ENCODE results near the gene EFHD2.

Gene EFHD2

GRCh38 chr1:15414445-15414983 lies 4.8 kb downstream of the EFHD2 start:
- TF ChIP-seq YY1 (IDR thresholded peaks at IDR 0.05; ENCODE audit: insufficient read depth, insufficient read length), result no peak
- no peak for TF ChIP-seq ZNF274 (IDR thresholded peaks at IDR 0.05; ENCODE audit: low read depth, low read length)
- no peak for TF ChIP-seq SUZ12 (IDR thresholded peaks at IDR 0.05; ENCODE audit: extremely low read depth, insufficient read depth, insufficient read length)
- no peak overlapping the region for H3K4me3 ChIP-seq (ENCODE audit: insufficient read length, low read depth)
- H3K36me3 ChIP-seq (ENCODE audit: insufficient read depth, insufficient read length, low read length), result peaks cover 18% of the 10 kb centered on the region
- H3K27me3 ChIP-seq (ENCODE audit: insufficient read depth, insufficient read length), result peaks cover 8% of the 10 kb centered on the region
- peaks cover 26% of the 10 kb centered on the region for H3K4me1 ChIP-seq (ENCODE audit: insufficient read depth, insufficient read length)
- no peak overlapping the region for H3K9ac ChIP-seq (ENCODE audit: insufficient read length, low read depth)
- no peak for DNase-seq (ENCODE audit: low read depth, low spot score)
- H3K9me3 ChIP-seq (ENCODE audit: insufficient read depth, low read length), result no peaks in the 10 kb centered on the region

DNA sequence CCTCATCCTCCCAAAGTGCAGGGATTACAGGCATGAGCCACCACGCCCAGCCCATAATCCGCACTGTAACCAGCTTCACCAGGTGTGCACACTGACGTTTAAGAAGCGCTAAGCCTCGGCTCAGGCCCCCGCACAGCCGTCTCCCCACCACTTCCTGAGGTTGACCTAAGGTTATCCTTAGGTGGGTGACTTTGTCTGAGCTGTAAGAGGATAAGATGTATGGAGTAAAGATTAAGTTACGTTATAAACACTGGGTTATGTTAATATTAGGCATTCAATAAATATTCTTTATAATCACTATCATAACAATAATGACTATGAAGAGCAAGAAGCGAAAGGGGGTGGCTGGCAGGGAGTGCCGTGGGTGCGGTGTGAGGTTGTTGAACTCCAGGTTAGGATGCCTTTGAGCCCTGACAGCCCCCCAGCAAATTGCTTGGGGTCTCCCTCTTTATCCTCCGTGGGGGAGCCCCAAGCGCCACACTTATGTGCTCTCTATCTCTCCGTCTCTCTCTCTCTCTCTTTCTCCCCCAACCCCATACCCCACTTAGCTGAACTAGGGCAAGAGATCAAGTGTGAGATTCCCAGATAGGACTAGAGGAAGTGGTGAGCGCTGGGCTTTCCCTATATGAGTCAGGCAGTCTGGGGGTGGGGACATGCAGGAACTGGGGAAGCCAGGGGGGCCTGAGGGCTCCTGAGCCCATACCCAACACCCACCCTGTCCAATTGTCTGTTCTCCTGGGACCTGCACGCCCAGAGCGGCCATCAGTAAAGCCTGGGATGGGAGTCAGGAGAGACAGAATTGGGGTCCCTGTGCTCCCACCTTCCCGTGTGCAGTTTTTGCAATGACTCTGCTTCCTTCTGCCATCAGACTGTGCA lies 7.6 kb downstream of the EFHD2 start:
- no peak overlapping the region for H3K4me3 ChIP-seq (ENCODE audit: insufficient read length, low read depth)
- no peak for DNase-seq (ENCODE audit: low read depth, low spot score)
- H3K4me1 ChIP-seq (ENCODE audit: insufficient read depth, insufficient read length), result peaks cover 18% of the 10 kb centered on the region
- no peaks in the 10 kb centered on the region for H3K27me3 ChIP-seq (ENCODE audit: insufficient read depth, insufficient read length)
- H3K9me3 ChIP-seq (ENCODE audit: insufficient read depth, low read length), result no peaks in the 10 kb centered on the region
- peaks cover 27% of the 10 kb centered on the region for H3K36me3 ChIP-seq (ENCODE audit: insufficient read depth, insufficient read length, low read length)
- TF ChIP-seq ZNF274 (IDR thresholded peaks at IDR 0.05; ENCODE audit: low read depth, low read length) (no peak), YY1 (IDR thresholded peaks at IDR 0.05; ENCODE audit: insufficient read depth, insufficient read length) (no peak)
- H3K9ac ChIP-seq (ENCODE audit: insufficient read length, low read depth), result no peak overlapping the region

DNA sequence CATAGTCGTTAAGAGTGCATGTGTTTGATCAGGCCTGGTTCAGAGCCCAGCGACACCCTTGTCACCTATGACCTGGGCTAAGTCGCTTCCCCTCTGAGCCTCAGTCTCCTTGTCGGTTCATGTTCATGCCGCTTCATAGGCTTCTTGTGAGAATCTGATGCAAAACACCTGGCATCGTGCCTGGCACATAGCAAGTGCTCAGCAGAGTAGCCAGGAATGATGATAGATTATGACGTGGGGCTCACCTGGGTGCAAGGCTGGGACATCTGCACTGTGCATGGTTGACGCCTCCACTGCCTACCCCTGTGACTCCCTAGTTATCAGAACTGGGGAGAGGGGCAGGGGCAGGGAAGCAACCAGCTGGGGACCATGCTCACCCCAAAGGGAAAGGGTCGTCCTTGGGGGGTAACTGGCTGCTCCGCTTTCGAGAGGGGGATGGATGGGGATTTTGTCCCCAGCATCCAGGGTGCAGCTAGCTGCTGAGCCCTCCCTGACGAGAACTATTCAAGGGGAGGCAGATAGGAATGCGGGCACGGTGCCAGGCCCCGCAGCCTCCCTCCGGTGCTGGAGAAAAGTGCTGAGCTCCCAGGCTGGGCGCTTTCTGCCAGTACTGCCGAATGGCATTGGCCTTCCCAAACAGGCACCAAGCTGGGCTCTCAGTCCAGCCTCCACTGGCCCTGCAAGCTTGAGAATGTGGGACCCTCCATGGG lies 9.3 kb downstream of the EFHD2 start:
- no peaks in the 10 kb centered on the region for H3K9me3 ChIP-seq (ENCODE audit: insufficient read depth, low read length)
- TF ChIP-seq ZNF274 (IDR thresholded peaks at IDR 0.05; ENCODE audit: low read depth, low read length), result no peak
- TF ChIP-seq YY1 (IDR thresholded peaks at IDR 0.05; ENCODE audit: insufficient read depth, insufficient read length), result no peak
- no peak for TF ChIP-seq SUZ12 (IDR thresholded peaks at IDR 0.05; ENCODE audit: extremely low read depth, insufficient read depth, insufficient read length)
- no peaks in the 10 kb centered on the region for H3K27me3 ChIP-seq (ENCODE audit: insufficient read depth, insufficient read length)
- DNase-seq (ENCODE audit: low read depth, low spot score), result no peak
- H3K36me3 ChIP-seq (ENCODE audit: insufficient read depth, insufficient read length, low read length), result peaks cover 23% of the 10 kb centered on the region
- H3K4me1 ChIP-seq (ENCODE audit: insufficient read depth, insufficient read length), result peaks cover 10% of the 10 kb centered on the region
- no peak overlapping the region for H3K4me3 ChIP-seq (ENCODE audit: insufficient read length, low read depth)
- peak overlapping the region; percentile 18 for H3K9ac ChIP-seq (ENCODE audit: insufficient read length, low read depth)

- no peak for TF ChIP-seq YY1 (IDR thresholded peaks at IDR 0.05; ENCODE audit: insufficient read depth, insufficient read length)
- TF ChIP-seq ZNF274 (IDR thresholded peaks at IDR 0.05; ENCODE audit: low read depth, low read length), result no peak
- no peak for TF ChIP-seq SUZ12 (IDR thresholded peaks at IDR 0.05; ENCODE audit: extremely low read depth, insufficient read depth, insufficient read length)
- no peaks in the 10 kb centered on the region for H3K9me3 ChIP-seq (ENCODE audit: insufficient read depth, low read length)
- H3K27me3 ChIP-seq (ENCODE audit: insufficient read depth, insufficient read length), result no peaks in the 10 kb centered on the region
- H3K9ac ChIP-seq (ENCODE audit: insufficient read length, low read depth), result no peak overlapping the region
- no peak for DNase-seq (ENCODE audit: low read depth, low spot score)
- H3K36me3 ChIP-seq (ENCODE audit: insufficient read depth, insufficient read length, low read length), result peaks cover 17% of the 10 kb centered on the region
- peaks cover 7% of the 10 kb centered on the region for H3K4me1 ChIP-seq (ENCODE audit: insufficient read depth, insufficient read length)
- no peak overlapping the region for H3K4me3 ChIP-seq (ENCODE audit: insufficient read length, low read depth)
Observed at GRCh38 chr1:15420853-15421465, 11.3 kb downstream of the EFHD2 start.

DNA sequence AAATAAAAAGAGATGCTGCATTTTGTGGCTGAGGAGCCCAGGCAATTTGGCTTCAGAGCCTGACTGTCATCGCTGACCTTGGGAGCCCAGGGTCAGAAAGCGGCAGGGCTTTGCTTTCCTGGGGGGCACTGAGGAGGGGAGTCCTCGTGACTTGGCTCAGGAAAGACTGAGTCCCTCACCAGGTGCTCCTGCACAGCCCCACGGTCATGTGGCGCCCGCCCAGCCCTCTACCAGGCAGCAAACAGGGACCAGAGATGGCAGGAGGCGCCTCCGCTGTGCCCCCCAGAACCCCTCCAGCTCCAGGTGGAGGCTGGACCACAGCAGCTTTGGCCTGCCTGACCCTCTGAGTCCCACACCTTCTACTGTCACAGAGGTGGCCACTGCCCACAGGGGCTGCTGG lies 13.2 kb downstream of the EFHD2 start:
- no peak for TF ChIP-seq SUZ12 (IDR thresholded peaks at IDR 0.05; ENCODE audit: extremely low read depth, insufficient read depth, insufficient read length)
- TF ChIP-seq YY1 (IDR thresholded peaks at IDR 0.05; ENCODE audit: insufficient read depth, insufficient read length), result no peak
- no peak for TF ChIP-seq ZNF274 (IDR thresholded peaks at IDR 0.05; ENCODE audit: low read depth, low read length)
- Histone ChIP-seq H3K9ac (ENCODE audit: insufficient read length, low read depth) (no peak overlapping the region), H3K27me3 (ENCODE audit: insufficient read depth, insufficient read length) (no peaks in the 10 kb centered on the region), H3K4me1 (ENCODE audit: insufficient read depth, insufficient read length) (peaks cover 8% of the 10 kb centered on the region), H3K9me3 (ENCODE audit: insufficient read depth, low read length) (no peaks in the 10 kb centered on the region), H3K4me3 (ENCODE audit: insufficient read length, low read depth) (no peak overlapping the region), H3K36me3 (ENCODE audit: insufficient read depth, insufficient read length, low read length) (peaks cover 35% of the 10 kb centered on the region)
- DNase-seq (ENCODE audit: low read depth, low spot score), result no peak

DNA sequence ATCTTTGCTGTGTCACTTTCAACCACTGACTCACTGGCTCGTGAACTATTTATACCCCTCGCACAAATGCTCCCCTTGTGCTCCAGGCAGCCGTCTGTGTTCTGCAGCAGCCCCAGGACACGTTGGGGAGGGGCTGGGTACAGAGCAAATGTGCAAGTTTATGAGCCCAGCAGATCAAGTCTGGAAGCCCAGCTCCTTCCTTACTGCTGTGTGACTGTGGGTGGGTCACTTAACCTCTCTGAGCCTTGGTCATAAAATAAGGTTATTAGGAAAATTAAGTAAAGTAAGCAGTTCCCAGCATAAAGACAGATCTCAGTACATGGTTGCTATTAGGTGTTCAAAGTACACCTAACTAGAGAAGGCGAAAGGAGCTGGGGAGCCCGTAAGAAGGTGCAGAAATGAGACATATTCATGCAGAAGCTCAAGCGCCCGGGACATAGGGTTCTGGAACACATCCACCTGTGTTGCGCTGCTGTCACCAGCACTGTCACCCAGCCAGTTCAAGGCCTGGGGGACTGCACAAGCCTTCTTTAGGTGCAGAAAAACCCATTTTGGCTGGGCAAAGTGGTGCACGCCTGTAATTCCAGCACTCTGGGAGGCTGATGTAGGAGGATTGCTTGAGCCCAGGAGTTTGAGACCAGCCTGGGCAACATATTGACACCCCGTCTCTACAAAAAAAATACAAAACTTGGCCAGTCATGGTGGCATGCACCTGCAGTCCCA lies 13.8 kb downstream of the EFHD2 start:
- no peak overlapping the region for H3K9ac ChIP-seq (ENCODE audit: insufficient read length, low read depth)
- no peaks in the 10 kb centered on the region for H3K9me3 ChIP-seq (ENCODE audit: insufficient read depth, low read length)
- DNase-seq (ENCODE audit: low read depth, low spot score), result no peak
- H3K36me3 ChIP-seq (ENCODE audit: insufficient read depth, insufficient read length, low read length), result peaks cover 36% of the 10 kb centered on the region
- no peak overlapping the region for H3K4me3 ChIP-seq (ENCODE audit: insufficient read length, low read depth)
- TF ChIP-seq SUZ12 (IDR thresholded peaks at IDR 0.05; ENCODE audit: extremely low read depth, insufficient read depth, insufficient read length) (no peak), YY1 (IDR thresholded peaks at IDR 0.05; ENCODE audit: insufficient read depth, insufficient read length) (no peak), ZNF274 (IDR thresholded peaks at IDR 0.05; ENCODE audit: low read depth, low read length) (no peak)
- no peaks in the 10 kb centered on the region for H3K27me3 ChIP-seq (ENCODE audit: insufficient read depth, insufficient read length)
- peaks cover 8% of the 10 kb centered on the region for H3K4me1 ChIP-seq (ENCODE audit: insufficient read depth, insufficient read length)

All from NT2/D1 (cell line).